Panc1 (cell line): ENCODE results near the gene CLDN4. TPM values are rescaled to one million over a fixed set of nuclear protein-coding genes. Genes with fewer than 3 reads are reported as not detected.

Experiments
- ATAC-seq: fragments of 200-7000 bp; cut with Tn5 transposase; 2 replicates; pipeline ENCODE4 v1.9.1; 2020; ENCODE audit warnings: mild to moderate bottlenecking, moderate library complexity
- BruUV-seq: library from RNA; stranded (reverse); fragments of 400-500 nt; replicated peaks from 2 replicates; lab custom pipeline; 2021; lab: Mats Ljungman, UMichigan
- CTCF ChIA-PET: fragments of 300-600 bp; sonication (Branson Sonifier 250); formaldehyde crosslinking; loops from one replicate; lab custom pipeline; 2022; ENCODE audit warnings: antibody characterized with exemption; lab: Charles Lee
- POLR2A ChIA-PET: fragments of 300-600 bp; sonication (Branson Sonifier 250); formaldehyde crosslinking; loops from one replicate; lab custom pipeline; 2022; ENCODE audit warnings: antibody characterized with exemption; lab: Charles Lee
- DNase-seq: peaks from one replicate; pipeline ENCODE4 v3.0.0-alpha.2; 2010; ENCODE audit warnings: low read depth, low spot score
- H3K27ac ChIP-seq: 2 replicates; pipeline ENCODE4 v1.5.1; 2011; ENCODE audit warnings: mild to moderate bottlenecking, low read length, inconsistent platforms
- H3K27me3 ChIP-seq: fragments of 200-500 bp; sonication (Bioruptor generic); 2 replicates; pipeline ENCODE4 v1.6.0; 2014; ENCODE audit warnings: low read length, inconsistent platforms; ENCODE audit not compliant: control insufficient read depth, insufficient read depth
- H3K36me3 ChIP-seq: fragments of 200-500 bp; sonication (Bioruptor generic); 2 replicates; pipeline ENCODE4 v1.5.1; 2014; ENCODE audit warnings: inconsistent platforms, mild to moderate bottlenecking, low read length, moderate library complexity; ENCODE audit not compliant: control insufficient read depth, insufficient read depth
- H3K4me1 ChIP-seq: 2 replicates; pipeline ENCODE4 v1.5.1; 2011; ENCODE audit warnings: inconsistent platforms, mild to moderate bottlenecking, low read length, moderate library complexity; ENCODE audit not compliant: control insufficient read depth, insufficient read depth
- H3K4me3 ChIP-seq, 2 experiments: 2 replicates each; pipeline ENCODE4 v1.5.1; 2011 to 2012; ENCODE audit warnings: low read depth in 2 of 2, low read length in 2 of 2, mild to moderate bottlenecking in 2 of 2, inconsistent platforms in 1 of 2, moderate library complexity in 1 of 2
- H3K9me3 ChIP-seq: fragments of 200-500 bp; sonication (Bioruptor generic); 2 replicates; pipeline ENCODE4 v1.5.1; 2014; ENCODE audit warnings: low read depth, mild to moderate bottlenecking, inconsistent platforms, low read length, moderate library complexity; ENCODE audit not compliant: control insufficient read depth, insufficient read depth
- CTCF ChIP-seq: fragments of 450-650 bp; IDR thresholded peaks from 2 replicates; pipeline ENCODE4 v1.5.1; 2017; ENCODE audit warnings: mild to moderate bottlenecking
- POLR2AphosphoS5 ChIP-seq: IDR thresholded peaks from 2 replicates; pipeline ENCODE4 v1.6.1; 2012; ENCODE audit warnings: mild to moderate bottlenecking, low read depth, low read length, moderate library complexity
- REST ChIP-seq, 2 experiments: IDR thresholded peaks; 2 replicates each; pipeline ENCODE4 v1.6.1; 2011 to 2012; ENCODE audit warnings: low read depth in 2 of 2, control low read depth in 1 of 2, low read length in 1 of 2, mild to moderate bottlenecking in 1 of 2, moderate library complexity in 1 of 2; ENCODE audit not compliant: insufficient read depth in 1 of 2
- SIN3A ChIP-seq: IDR thresholded peaks from 2 replicates; pipeline ENCODE4 v1.6.1; 2012; ENCODE audit warnings: low read depth, mild to moderate bottlenecking, low read length, moderate library complexity, borderline replicate concordance; ENCODE audit not compliant: insufficient read depth
- TCF7L2 ChIP-seq: IDR thresholded peaks from 2 replicates; pipeline ENCODE4 v1.6.1; 2011; ENCODE audit warnings: mild to moderate bottlenecking, low read depth, low read length, inconsistent platforms
- in situ Hi-C: cut with HindIII; loops from 2 replicates; pipeline ENCODE4 v1.10.0; 2016; ENCODE audit warnings: low sequenced_read_pairs, low pct_unique_long_range_greater_than_20kb
- intact Hi-C: fragments of 100-400 bp; cut with micrococcal nuclease; formaldehyde crosslinking; loops from one replicate; pipeline ENCODE4 v1.10.0; 2022; ENCODE audit not compliant: unreplicated experiment
- total RNA-seq: library from RNA; stranded (reverse); gene quantifications from one replicate; pipeline ENCODE4 v1.2.1, GENCODE V29; 2021; ENCODE audit not compliant: unreplicated experiment

Gene CLDN4
- total RNA-seq, 1 experiment from 2014 or later = 295 TPM

GRCh38 chr7:73882047-73882402 lies 51.2 kb downstream of the CLDN4 start:
- Histone ChIP-seq H3K4me3 (no peak overlapping the region), H3K36me3 (no peaks in the 10 kb centered on the region), H3K27ac (no peak overlapping the region), H3K9me3 (no peaks in the 10 kb centered on the region), H3K4me1 (0 out of 2 replicates have a peak, but pooled peaks cover 4% of the 10 kb centered on the region), H3K27me3 (no peaks in the 10 kb centered on the region)
- ChIA-PET POLR2A (no interaction called here), CTCF (interaction anchor here (0.8 kb wide), 1 partner anchor 32 kb away, joined by 3 read pairs; no protein-coding TSS in a partner anchor)
- no TSS peak for BruUV-seq
- no peak for ATAC-seq
- intact Hi-C loops (no loop called here), in situ Hi-C loops (no loop called here)
- TF ChIP-seq CTCF = no peak
- no peak for TF ChIP-seq TCF7L2
- no peak for TF ChIP-seq SIN3A
- no peak for TF ChIP-seq REST (IDR thresholded peaks at IDR 0.05; ENCODE audit: insufficient read depth in 1 of 2, low read depth in 2 of 2, low read length in 1 of 2)
- TF ChIP-seq POLR2AphosphoS5 = no peak
- no peak for DNase-seq

Other genes with a start within 250 kb of the CLDN4 start
- 7.2 TPM for gene MLXIPL, start 206.5 kb upstream of the CLDN4 start, total RNA-seq
- gene VPS37D, start 163.2 kb upstream of the CLDN4 start, total RNA-seq = 4.4 TPM
- gene DNAJC30, start 147.5 kb upstream of the CLDN4 start, total RNA-seq = 11.1 TPM
- 124 TPM for gene BUD23, start 147.4 kb upstream of the CLDN4 start, total RNA-seq
- 80.9 TPM for gene STX1A, start 111.3 kb upstream of the CLDN4 start, total RNA-seq
- gene ABHD11, start 92.2 kb upstream of the CLDN4 start, total RNA-seq = 54.2 TPM
- gene CLDN3, start 60.7 kb upstream of the CLDN4 start, total RNA-seq = 16.8 TPM
- 3.4 TPM for gene METTL27, start 11.5 kb downstream of the CLDN4 start, total RNA-seq
- 0.72 TPM for gene TMEM270, start 30.2 kb downstream of the CLDN4 start, total RNA-seq
- gene ELN, start 197.2 kb downstream of the CLDN4 start, total RNA-seq = 0.26 TPM